ENCODE data around the gene ATG9A. TPM values are rescaled to one million over a fixed set of nuclear protein-coding genes. Genes with fewer than 3 reads are reported as not detected.

Gene ATG9A
- total RNA-seq, 1 donor from 2014 or later: 66.3 TPM

GRCh38 chr2:219253753-219254589 lies 24.5 kb upstream of the ATG9A start, which contains the start of gene TUBA4A:
Gene TUBA4A, minus strand, starts transcription at chr2:219253918. Its CDS starts 60 bp downstream, at chr2:219253858.
- intact Hi-C loops (cut with DNase I): loop anchor here (2.0 kb wide), 2 partner anchors 25 to 37 kb away; partner anchors contain the start of gene DNAJB2
- DNase-seq (ENCODE audit: low spot score): peak; percentile 95

- peak; percentile 82 for DNase-seq (ENCODE audit: low spot score)
- intact Hi-C loops (cut with DNase I): loop anchor here (2.0 kb wide), 2 partner anchors 26 to 36 kb away; partner anchors contain the start of gene DNAJB2
Measured at GRCh38 chr2:219252900-219253752, 23.7 kb upstream of the ATG9A start, which contains the start of gene TUBA4B. Gene TUBA4B, plus strand, starts transcription at chr2:219253243. Its CDS starts 165 bp downstream, at chr2:219253408.

- intact Hi-C loops (cut with DNase I): loop anchor here (2.0 kb wide), 2 partner anchors 26 to 36 kb away; partner anchors contain the start of gene DNAJB2
Measured at GRCh38 chr2:219252570-219252899, 23.1 kb upstream of the ATG9A start.

GRCh38 chr2:219252084-219252483 lies 22.6 kb upstream of the ATG9A start:
- no peak for DNase-seq (ENCODE audit: low spot score)
- intact Hi-C loops (cut with DNase I): loop anchor here (2.0 kb wide), 2 partner anchors 27 to 35 kb away; partner anchors contain the start of gene DNAJB2

More at GRCh38 chr2:219252570-219252899, 23.1 kb upstream of the ATG9A start:
- DNase-seq (ENCODE audit: low spot score): no peak

- intact Hi-C loops (cut with DNase I): loop anchor here (2.0 kb wide), 2 partner anchors 27 to 35 kb away; partner anchors contain the start of gene DNAJB2
- DNase-seq (ENCODE audit: low spot score): no peak
Measured at GRCh38 chr2:219251656-219252055, 22.2 kb upstream of the ATG9A start.

- intact Hi-C loops (cut with DNase I): no loop called here
- DNase-seq (ENCODE audit: low spot score): no peak
Measured at GRCh38 chr2:219250049-219250781, 20.8 kb upstream of the ATG9A start.

- intact Hi-C loops (cut with DNase I): loop anchor here (5.0 kb wide), 1 partner anchor 43 kb away; no protein-coding TSS in a partner anchor
- peak; percentile 91 for DNase-seq (ENCODE audit: low spot score)
Measured at GRCh38 chr2:219249203-219249980, 20.0 kb upstream of the ATG9A start.

GRCh38 chr2:219248845-219249202 lies 19.4 kb upstream of the ATG9A start:
- DNase-seq (ENCODE audit: low spot score): no peak
- intact Hi-C loops (cut with DNase I): loop anchor here (5.0 kb wide), 1 partner anchor 43 kb away; no protein-coding TSS in a partner anchor

- intact Hi-C loops (cut with DNase I): loop anchor here (5.0 kb wide), 1 partner anchor 44 kb away; no protein-coding TSS in a partner anchor
- DNase-seq (ENCODE audit: low spot score): no peak
Measured at GRCh38 chr2:219247678-219248642, 18.5 kb upstream of the ATG9A start.

- DNase-seq (ENCODE audit: low spot score): no peak
- intact Hi-C loops (cut with DNase I): loop anchor here (5.0 kb wide), 1 partner anchor 46 kb away; no protein-coding TSS in a partner anchor
Measured at GRCh38 chr2:219246559-219246958, 17.1 kb upstream of the ATG9A start.

GRCh38 chr2:219245899-219246230 lies 16.4 kb upstream of the ATG9A start:
- intact Hi-C loops (cut with DNase I): loop anchor here (1.0 to 5.0 kb wide), 3 partner anchors 17 to 46 kb away; partner anchors contain the start of genes ANKZF1, ATG9A and ZFAND2B
- DNase-seq (ENCODE audit: low spot score): no peak

- DNase-seq (ENCODE audit: low spot score): peak; percentile 98
- intact Hi-C loops (cut with DNase I): loop anchor here (1.0 to 5.0 kb wide), 3 partner anchors 17 to 47 kb away; partner anchors contain the start of genes ANKZF1, ATG9A and ZFAND2B
Measured at GRCh38 chr2:219245148-219245898, 15.9 kb upstream of the ATG9A start, which contains the start of the genes GLB1L and STK16. Gene GLB1L, minus strand, starts transcription at chr2:219245444. Its CDS starts 1,871 bp downstream, at chr2:219243573. Gene STK16, plus strand, starts transcription at chr2:219245479. Its CDS starts 521 bp downstream, at chr2:219246000.

GRCh38 chr2:219244789-219245147 lies 15.3 kb upstream of the ATG9A start:
- intact Hi-C loops (cut with DNase I): loop anchor here (1.0 to 5.0 kb wide), 3 partner anchors 16 to 48 kb away; partner anchors contain the start of genes ANKZF1, ATG9A and ZFAND2B
- no peak for DNase-seq (ENCODE audit: low spot score)

- DNase-seq (ENCODE audit: low spot score): no peak
- intact Hi-C loops (cut with DNase I): no loop called here
Measured at GRCh38 chr2:219243291-219243761, 13.9 kb upstream of the ATG9A start.

GRCh38 chr2:219234331-219234730 lies 4.9 kb upstream of the ATG9A start:
- intact Hi-C loops (cut with DNase I): no loop called here
- no peak for DNase-seq (ENCODE audit: low spot score)

- intact Hi-C loops (cut with DNase I): no loop called here
- DNase-seq (ENCODE audit: low spot score): peak; percentile 84
Measured at GRCh38 chr2:219230059-219230540, 664 bp upstream of the ATG9A start.

Measured in cardiac septum (tissue), 1 donor.